H1 (cell line): ENCODE data around the gene LRP1. TPM values are rescaled to one million over a fixed set of nuclear protein-coding genes. Genes with fewer than 3 reads are reported as not detected.

Experiments
- CTCF ChIA-PET: fragments of 300-600 bp; sonication (Branson Sonifier 250); formaldehyde crosslinking; loops from one replicate; lab custom pipeline; 2021; ENCODE audit not compliant: partially characterized antibody; lab: Charles Lee
- POLR2A ChIA-PET: fragments of 300-600 bp; sonication (Branson Sonifier 250); formaldehyde crosslinking; loops from one replicate; lab custom pipeline; 2021; ENCODE audit warnings: inconsistent platforms; ENCODE audit not compliant: partially characterized antibody; lab: Charles Lee
- DNase-seq, 2 experiments: peaks; one replicate each; pipeline versions ENCODE4 v3.0.0 to v3.0.0-alpha.2; 2010 to 2022; ENCODE audit warnings: low spot score in 2 of 2, low read depth in 1 of 2, mixed read lengths in 1 of 2
- FAIRE-seq: peaks from 2 replicates; lab custom pipeline; 2011; peaks lifted over from hg19 to GRCh38; lab: Jason Lieb, UNC
- H2AFZ ChIP-seq: 2 replicates; pipeline ENCODE4 v1.8.1; 2012; ENCODE audit warnings: low read length, inconsistent platforms
- H2AK5ac ChIP-seq: 2 replicates; pipeline ENCODE4 v1.6.1; 2013; ENCODE audit warnings: low read depth, low read length
- H2BK120ac ChIP-seq: replicated peaks from 2 replicates; pipeline ENCODE3; 2013; ENCODE audit warnings: low read depth, low read length, inconsistent platforms
- H2BK12ac ChIP-seq: 2 replicates; pipeline ENCODE4 v1.6.1; 2013; ENCODE audit warnings: low read depth, low read length
- H2BK15ac ChIP-seq: 2 replicates; pipeline ENCODE4 v1.6.1; 2013; ENCODE audit warnings: low read length
- H2BK20ac ChIP-seq: 2 replicates; pipeline ENCODE4 v1.6.1; 2013; ENCODE audit warnings: low read length
- H2BK5ac ChIP-seq: 2 replicates; pipeline ENCODE4 v1.6.1; 2013; ENCODE audit warnings: low read depth, low read length
- H3K14ac ChIP-seq: 2 replicates; pipeline ENCODE4 v1.6.1; 2013; ENCODE audit warnings: inconsistent platforms; ENCODE audit not compliant: insufficient read length
- H3K18ac ChIP-seq: 2 replicates; pipeline ENCODE4 v1.6.1; 2013; ENCODE audit warnings: low read length; ENCODE audit errors: extremely low read depth
- H3K23ac ChIP-seq: 2 replicates; pipeline ENCODE4 v1.6.1; 2013; ENCODE audit warnings: inconsistent platforms; ENCODE audit not compliant: insufficient read length
- H3K23me2 ChIP-seq: 2 replicates; pipeline ENCODE4 v1.6.1; 2013; ENCODE audit warnings: low read depth, low read length
- H3K27ac ChIP-seq: 2 replicates; pipeline ENCODE4 v1.6.1; 2011; ENCODE audit warnings: low read depth, low read length, inconsistent platforms
- H3K27me3 ChIP-seq, 4 experiments: replicated peaks in 1 of 4; 1 replicate in 1 of 4; 2 replicates in 3 of 4; pipeline versions ENCODE4 v1.6.1 to v1.8.1; 2011 to 2013; ENCODE audit warnings: low read length in 3 of 4, mild to moderate bottlenecking in 3 of 4, inconsistent platforms in 2 of 4, mixed read lengths in 2 of 4, moderate library complexity in 1 of 4; ENCODE audit not compliant: control insufficient read depth in 3 of 4, insufficient read depth in 3 of 4; ENCODE audit errors: extremely low read depth in 1 of 4
- H3K36me3 ChIP-seq, 4 experiments: 2 replicates each; pipeline versions ENCODE4 v1.6.1 to v1.8.1; 2011 to 2013; ENCODE audit warnings: mild to moderate bottlenecking in 4 of 4, low read length in 3 of 4, moderate library complexity in 2 of 4, control low read depth in 1 of 4, inconsistent platforms in 1 of 4; ENCODE audit not compliant: insufficient read depth in 4 of 4, control insufficient read depth in 2 of 4
- H3K4ac ChIP-seq: replicated peaks from 2 replicates; pipeline ENCODE3; 2013; ENCODE audit warnings: low read length, low read depth, mixed read lengths, inconsistent platforms; ENCODE audit not compliant: insufficient read length
- H3K4me1 ChIP-seq, 4 experiments: replicated peaks in 1 of 4; 1 replicate in 1 of 4; 2 replicates in 3 of 4; pipeline versions ENCODE4 v1.6.1 to v1.8.1; 2011 to 2013; ENCODE audit warnings: low read length in 3 of 4, inconsistent platforms in 2 of 4, mixed read lengths in 1 of 4; ENCODE audit not compliant: insufficient read depth in 4 of 4, control insufficient read depth in 3 of 4
- H3K4me2 ChIP-seq, 2 experiments: 2 replicates each; pipeline versions ENCODE4 v1.6.1 to v1.8.1; 2011 to 2013; ENCODE audit warnings: low read depth in 2 of 2, low read length in 2 of 2, control low read depth in 1 of 2, inconsistent platforms in 1 of 2, mild to moderate bottlenecking in 1 of 2; ENCODE audit not compliant: insufficient read depth in 1 of 2
- H3K4me3 ChIP-seq, 4 experiments: fragments of 200-600, 300-600 bp in 1 of 4; sonication (generic), shearing (Covaris generic), sonication (Bioruptor Twin) in 1 of 4; 2 replicates each; pipeline versions ENCODE4 v1.5.1 to v1.8.1; 2011 to 2016; ENCODE audit warnings: low read length in 4 of 4, low read depth in 3 of 4, control low read depth in 2 of 4, inconsistent platforms in 2 of 4, mild to moderate bottlenecking in 2 of 4, mixed read lengths in 1 of 4, moderate library complexity in 1 of 4; ENCODE audit not compliant: insufficient read depth in 2 of 4; ENCODE audit errors: extremely low read depth in 1 of 4
- H3K56ac ChIP-seq: replicated peaks from 2 replicates; pipeline ENCODE3; 2013; ENCODE audit warnings: low read depth, mild to moderate bottlenecking, mixed read lengths, low read length, inconsistent platforms; ENCODE audit not compliant: insufficient read length
- H3K79me1 ChIP-seq: 2 replicates; pipeline ENCODE4 v1.6.1; 2013; ENCODE audit warnings: low read depth, low read length, control low read depth
- H3K79me2 ChIP-seq, 2 experiments: 2 replicates each; pipeline versions ENCODE4 v1.6.1 to v1.8.1; 2012 to 2013; ENCODE audit warnings: low read length in 2 of 2, mild to moderate bottlenecking in 2 of 2, inconsistent platforms in 1 of 2; ENCODE audit not compliant: insufficient read depth in 2 of 2, control insufficient read depth in 1 of 2
- H3K9ac ChIP-seq, 4 experiments: replicated peaks in 1 of 4; 1 replicate in 1 of 4; 2 replicates in 3 of 4; pipeline versions ENCODE4 v1.6.1 to v1.8.1; 2011 to 2013; ENCODE audit warnings: low read depth in 3 of 4, low read length in 3 of 4, control low read depth in 2 of 4, mild to moderate bottlenecking in 2 of 4, moderate library complexity in 2 of 4, inconsistent platforms in 1 of 4; ENCODE audit errors: extremely low read depth in 1 of 4
- H3K9me3 ChIP-seq, 2 experiments: 2 replicates each; pipeline versions ENCODE4 v1.6.1 to v1.8.1; 2012 to 2013; ENCODE audit warnings: mild to moderate bottlenecking in 2 of 2, moderate library complexity in 2 of 2, control low read depth in 1 of 2, inconsistent platforms in 1 of 2, low read depth in 1 of 2, low read length in 1 of 2, mixed read lengths in 1 of 2; ENCODE audit not compliant: insufficient read depth in 2 of 2
- H4K20me1 ChIP-seq, 2 experiments: replicated peaks in 1 of 2; 2 replicates each; pipeline versions ENCODE3 to v1.8.1; 2011 to 2013; ENCODE audit warnings: inconsistent platforms in 2 of 2, low read length in 2 of 2, mild to moderate bottlenecking in 1 of 2; ENCODE audit not compliant: insufficient read depth in 2 of 2, control insufficient read depth in 1 of 2
- H4K5ac ChIP-seq: 2 replicates; pipeline ENCODE4 v1.6.1; 2013; ENCODE audit warnings: low read length, low read depth, mixed read lengths, inconsistent platforms; ENCODE audit not compliant: insufficient read length
- H4K8ac ChIP-seq: 2 replicates; pipeline ENCODE4 v1.8.0; 2013; ENCODE audit warnings: mild to moderate bottlenecking, moderate library complexity, low read length, inconsistent platforms; ENCODE audit not compliant: insufficient read depth; ENCODE audit errors: extremely low read depth
- H4K91ac ChIP-seq: replicated peaks from 2 replicates; pipeline ENCODE3; 2013; ENCODE audit warnings: low read length, mixed read lengths, inconsistent platforms; ENCODE audit not compliant: insufficient read length
- CBX5 ChIP-seq: fragments of 300-800, 300-1000 bp; sonication (generic); IDR thresholded peaks from 2 replicates; pipeline ENCODE4 v1.7.1; 2016; ENCODE audit warnings: antibody characterized with exemption, low read length, low read depth
- POLR2AphosphoS5 ChIP-seq: IDR thresholded peaks from 2 replicates; pipeline ENCODE4 v1.6.1; 2011; ENCODE audit warnings: low read depth, low read length
- SP1 ChIP-seq: IDR thresholded peaks from 2 replicates; pipeline ENCODE4 v1.6.1; 2011; ENCODE audit warnings: low read depth, low read length
- SUZ12 ChIP-seq: fragments of 200-600 bp; sonication (generic); IDR thresholded peaks from 2 replicates; pipeline ENCODE4 v1.6.1; 2012; ENCODE audit warnings: mild to moderate bottlenecking, inconsistent platforms, low read length, moderate library complexity, mixed read lengths
- WGBS, 2 experiments: shearing (Covaris generic) in 1 of 2; methylation state at CpG; one replicate each; pipeline versions ENCODE4 v1.1.6 to v1.1.7; 2013 to 2015; ENCODE audit warnings: low lambda C conversion rate in 2 of 2, mixed read lengths in 2 of 2, inconsistent platforms in 1 of 2, low coverage in 1 of 2, missing lambda C conversion rate in 1 of 2; ENCODE audit not compliant: insufficient replicate concordance in 2 of 2, insufficient coverage in 1 of 2, insufficient read length in 1 of 2; ENCODE audit errors: extremely low coverage in 1 of 2, missing lambda C conversion rate in 1 of 2; 5-methylcytosine and 5-hydroxymethylcytosine counted together
- polyA plus RNA-seq, 7 experiments: library from polyadenylated mRNA; depleted of rRNA in 3 of 7; stranded (reverse) in 5 of 7; unstranded in 2 of 7; fragments of >200 nt in 5 of 7; fragments of 200-250 nt in 2 of 7; gene quantifications; 1 replicate in 5 of 7; 2 replicates in 1 of 7; 4 replicates in 1 of 7; pipeline versions ENCODE4 v1.2.1 to v1.2.3, GENCODE V29; 2011 to 2013; ENCODE audit warnings: missing spikeins in 2 of 7, mixed read lengths in 2 of 7
- total RNA-seq: library from RNA; stranded (reverse); fragmentation: NEBNext Ultra II Directional; extraction: Animal tissue kit (Norgen Biotek cat#: 25700); gene quantifications from 2 replicates; pipeline ENCODE4 v1.2.1, GENCODE V29; 2021

Gene LRP1
- total and polyA plus RNA-seq, 2 of the 8 experiments (the other 6 are each of a cell fraction or from before 2014, with no cell fraction given), result 35.3 to 92.5 TPM

DNA sequence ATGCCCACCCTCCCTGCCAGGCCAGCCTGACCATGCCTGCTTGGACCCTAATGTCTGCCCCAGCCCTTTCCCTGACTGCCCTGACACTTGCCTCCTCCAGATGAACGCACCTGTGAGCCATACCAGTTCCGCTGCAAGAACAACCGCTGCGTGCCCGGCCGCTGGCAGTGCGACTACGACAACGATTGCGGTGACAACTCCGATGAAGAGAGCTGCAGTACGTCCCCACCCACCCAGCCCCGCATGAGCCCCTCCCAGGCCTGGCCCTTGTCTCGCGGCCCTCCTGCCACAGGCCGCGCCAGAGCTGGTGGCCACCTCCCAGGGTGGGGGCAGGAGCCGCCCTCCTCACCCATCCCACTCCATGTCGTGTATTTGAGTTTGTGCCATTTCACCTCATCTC is 74.0 kb downstream of the LRP1 start:
- H3K4ac ChIP-seq, result no peak overlapping the region
- no peak overlapping the region for H2AFZ ChIP-seq
- no peak overlapping the region for H3K4me3 ChIP-seq
- H3K4me1 ChIP-seq, result no peaks in the 10 kb centered on the region
- peaks cover 10 to 26% of the 10 kb centered on the region in 2 experiments for H4K20me1 ChIP-seq
- H2BK120ac ChIP-seq, result no peak overlapping the region
- no peaks in the 10 kb centered on the region for H3K23me2 ChIP-seq
- no peak overlapping the region for H4K5ac ChIP-seq
- H2BK20ac ChIP-seq, result no peak overlapping the region
- no peak overlapping the region for H3K9ac ChIP-seq
- no peak overlapping the region for H4K91ac ChIP-seq
- no peak overlapping the region for H2BK15ac ChIP-seq
- ChIA-PET CTCF (interaction anchor here (1.0 to 1.4 kb wide), 4 partner anchors 11 to 56 kb away, joined by 3 to 5 read pairs (median 3); no protein-coding TSS in a partner anchor), POLR2A (interaction anchor here (0.7 to 6.5 kb wide), 3 partner anchors 14 to 38 kb away, joined by 3 to 33 read pairs (median 5); partner anchors contain the start of gene SHMT2)
- no peaks in the 10 kb centered on the region; the same call in 1 of the 2 replicates for H3K79me1 ChIP-seq
- WGBS, 2 experiments, result 88% methylated on average over 13 of the region's 19 CpGs; no CpG with 5 or more reads in 1 of the 2 experiments
- FAIRE-seq (no peak), DNase-seq (no peak)
- no peak overlapping the region for H2AK5ac ChIP-seq
- H3K79me2 ChIP-seq, result no peaks in the 10 kb centered on the region
- H2BK12ac ChIP-seq, result no peak overlapping the region
- no peaks in the 10 kb centered on the region for H3K27me3 ChIP-seq
- H3K27ac ChIP-seq, result no peak overlapping the region
- no peak overlapping the region for H3K18ac ChIP-seq
- no peak overlapping the region for H2BK5ac ChIP-seq
- H3K14ac ChIP-seq, result no peak overlapping the region
- peaks cover 49 to 91% (median 85%) of the 10 kb centered on the region in 4 experiments for H3K36me3 ChIP-seq
- no peak overlapping the region for H3K4me2 ChIP-seq
- TF ChIP-seq SP1, result no peak
- TF ChIP-seq SUZ12, result no peak
- no peak for TF ChIP-seq CBX5
- no peak for TF ChIP-seq POLR2AphosphoS5
- H3K56ac ChIP-seq, result no peak overlapping the region
- H3K9me3 ChIP-seq, result no peaks in the 10 kb centered on the region
- no peak overlapping the region for H4K8ac ChIP-seq
- H3K23ac ChIP-seq, result no peak overlapping the region
